A549 treated with GW870086 at 1 μM for 4 hours (cell line): Measurements from ENCODE around the gene DHX32. TPM values are rescaled to one million over a fixed set of nuclear protein-coding genes. Genes with fewer than 3 reads are reported as not detected.

ENCODE experiments used
- total RNA-seq: library from RNA; stranded (reverse); fragments of 200-300 nt; extraction: Qiagen RNA extraction; gene quantifications from 5 replicates; pipeline ENCODE4 v1.2.3, GENCODE V29; 2022; ENCODE audit warnings: low read depth

DHX32 gene, protein sequence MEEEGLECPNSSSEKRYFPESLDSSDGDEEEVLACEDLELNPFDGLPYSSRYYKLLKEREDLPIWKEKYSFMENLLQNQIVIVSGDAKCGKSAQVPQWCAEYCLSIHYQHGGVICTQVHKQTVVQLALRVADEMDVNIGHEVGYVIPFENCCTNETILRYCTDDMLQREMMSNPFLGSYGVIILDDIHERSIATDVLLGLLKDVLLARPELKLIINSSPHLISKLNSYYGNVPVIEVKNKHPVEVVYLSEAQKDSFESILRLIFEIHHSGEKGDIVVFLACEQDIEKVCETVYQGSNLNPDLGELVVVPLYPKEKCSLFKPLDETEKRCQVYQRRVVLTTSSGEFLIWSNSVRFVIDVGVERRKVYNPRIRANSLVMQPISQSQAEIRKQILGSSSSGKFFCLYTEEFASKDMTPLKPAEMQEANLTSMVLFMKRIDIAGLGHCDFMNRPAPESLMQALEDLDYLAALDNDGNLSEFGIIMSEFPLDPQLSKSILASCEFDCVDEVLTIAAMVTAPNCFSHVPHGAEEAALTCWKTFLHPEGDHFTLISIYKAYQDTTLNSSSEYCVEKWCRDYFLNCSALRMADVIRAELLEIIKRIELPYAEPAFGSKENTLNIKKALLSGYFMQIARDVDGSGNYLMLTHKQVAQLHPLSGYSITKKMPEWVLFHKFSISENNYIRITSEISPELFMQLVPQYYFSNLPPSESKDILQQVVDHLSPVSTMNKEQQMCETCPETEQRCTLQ
- 28.7 to 38.5 TPM (median 38.0 TPM) in 5 replicates for total RNA-seq

DNA sequence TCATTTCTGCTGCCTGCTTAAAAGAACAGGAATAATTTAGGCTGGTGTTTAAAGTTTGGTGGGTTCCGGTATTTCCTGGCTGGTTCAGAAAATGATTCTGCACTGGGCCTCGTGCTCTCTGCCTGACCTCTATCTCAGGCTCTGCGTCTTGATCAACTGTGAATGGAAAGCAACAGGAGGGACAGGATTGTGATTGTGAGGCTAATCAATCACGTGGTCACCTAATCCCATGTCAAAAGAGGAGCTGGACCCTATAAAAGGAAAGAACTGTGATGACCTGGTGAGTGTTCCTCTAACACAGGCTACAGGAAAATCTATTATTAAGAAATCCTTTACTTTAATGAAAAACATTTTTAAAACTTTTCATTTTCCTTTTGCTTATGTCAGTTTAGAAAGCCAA is at the start of gene DHX32:
TSS of gene DHX32 (minus strand) at position 101 of the 400 bp plus-strand sequence. CDS start 468 bp downstream, outside the sequence.

DNA sequence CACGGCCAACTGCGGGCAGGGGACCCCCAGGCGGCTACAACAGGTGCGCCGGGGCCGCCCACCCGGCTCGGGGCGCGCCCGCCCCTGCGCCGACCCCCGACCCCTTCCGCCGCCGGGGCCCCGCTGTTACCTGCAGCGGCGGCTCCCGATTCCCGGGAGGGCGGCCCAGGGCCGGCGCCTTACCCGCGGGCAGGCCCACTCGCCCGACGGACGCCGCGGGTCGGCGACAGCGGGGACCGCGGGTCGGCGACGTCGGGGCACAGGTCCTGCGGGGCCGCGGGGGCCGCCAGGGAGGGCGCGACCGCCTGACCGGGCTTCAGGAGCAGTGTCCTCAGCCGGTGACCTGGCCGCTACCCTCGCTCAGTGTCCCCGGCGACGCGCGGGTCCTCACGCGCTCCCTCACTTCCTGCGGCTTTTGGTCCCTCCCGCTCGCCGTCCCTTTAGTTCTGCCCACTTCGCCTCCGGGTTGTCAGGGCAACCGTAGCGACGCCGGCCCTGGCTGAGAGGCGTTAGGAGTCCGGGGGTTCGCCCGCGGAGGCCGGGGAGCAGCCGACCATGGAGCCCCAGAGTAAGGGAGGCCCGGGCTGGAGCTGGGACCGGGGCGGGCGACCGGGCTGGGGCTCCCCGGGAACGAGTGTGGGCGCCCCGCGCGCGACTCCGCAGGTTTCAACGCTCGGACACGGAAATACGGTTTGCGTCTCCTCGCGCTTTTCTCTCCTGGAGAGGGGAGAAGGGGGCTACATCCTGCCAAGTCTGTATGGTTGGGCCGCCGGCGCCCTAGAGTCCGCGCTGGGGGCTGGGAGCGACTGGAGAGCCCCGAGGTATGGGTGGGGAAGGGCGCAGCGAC is 15.2 kb upstream of the DHX32 start, which contains the start of gene FANK1:
TSS of gene FANK1 (plus strand) at position 477 of the 847 bp plus-strand sequence. CDS start at position 556, 79 bp downstream.

DNA sequence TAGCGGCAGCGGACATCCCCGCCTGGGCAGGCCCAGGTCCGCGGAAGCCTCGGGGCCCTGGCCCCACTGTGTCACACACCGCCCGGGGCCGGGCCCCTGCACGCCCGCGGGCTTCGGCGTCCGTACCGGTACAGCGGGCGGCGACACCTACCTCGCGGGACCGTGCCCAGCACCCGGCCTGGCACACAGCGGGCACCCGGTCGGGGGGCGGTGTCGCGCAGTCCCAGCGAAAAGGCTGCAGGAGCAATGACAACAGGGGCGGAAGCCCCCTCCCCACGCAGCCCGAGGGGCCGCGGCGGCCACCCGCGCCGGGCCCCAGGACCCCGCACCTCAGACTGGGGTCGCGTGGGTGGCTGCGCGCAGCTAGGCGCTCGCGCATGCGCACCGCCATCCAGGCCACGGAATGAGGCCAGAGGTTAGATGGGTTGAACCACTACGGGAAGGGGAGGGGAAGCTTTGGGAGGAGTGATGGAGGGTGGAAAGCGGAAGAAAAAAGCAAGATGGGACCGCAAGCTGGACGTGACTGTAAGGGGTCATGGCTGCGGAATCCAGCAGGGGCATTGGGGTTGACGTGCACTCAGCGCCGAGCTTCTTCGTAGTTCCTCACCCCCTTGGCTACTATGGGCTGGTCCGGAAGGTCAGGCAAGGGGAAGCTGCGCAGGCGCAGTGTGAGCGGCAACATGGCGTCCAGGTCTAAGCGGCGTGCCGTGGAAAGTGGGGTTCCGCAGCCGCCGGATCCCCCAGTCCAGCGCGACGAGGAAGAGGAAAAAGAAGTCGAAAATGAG is 58.0 kb downstream of the DHX32 start, which contains the start of the genes BCCIP and UROS:
TSS of gene BCCIP (plus strand) at position 669 of the 785 bp plus-strand sequence. CDS start at position 681, 12 bp downstream.
TSS of gene UROS (minus strand) at position 381 of the 785 bp plus-strand sequence. CDS start 6,759 bp downstream, outside the sequence.

Other genes starting within 250 kb of the DHX32 start
- not detected in 5 replicates for gene TEX36, start 198.1 kb downstream of the DHX32 start, total RNA-seq
- gene EDRF1, start 161.6 kb downstream of the DHX32 start, total RNA-seq, result 12.6 to 17.6 TPM (median 16.7 TPM) in 5 replicates
- gene MMP21, start 105.5 kb downstream of the DHX32 start, total RNA-seq, result not detected in 5 replicates
- 56.2 to 60.2 TPM (median 59.3 TPM) in 5 replicates for gene UROS, start 58.0 kb downstream of the DHX32 start, total RNA-seq
- gene BCCIP, start 57.7 kb downstream of the DHX32 start, total RNA-seq, result 108 to 117 TPM (median 112 TPM) in 5 replicates
- gene FANK1, start 15.3 kb upstream of the DHX32 start, total RNA-seq, result 2.3 to 3.4 TPM (median 2.9 TPM) in 5 replicates